Mesenchymal stem cell (in vitro differentiated cells and primary cell): ENCODE data around the gene ZG16.
"Not testable (repeated sequence)": the region's sequence is repeated elsewhere in the genome, so short reads cannot be mapped to it uniquely, and the experiment has no call there.

Source experiments
- DNase-seq: peaks from one replicate; pipeline ENCODE4 v3.0.0-alpha.2; 2013
- H2AFZ ChIP-seq: one replicate; pipeline ENCODE4 v1.6.1; 2013; ENCODE audit warnings: low read depth, mild to moderate bottlenecking, control low read depth, inconsistent platforms, low read length, moderate library complexity
- H2AK5ac ChIP-seq: 2 replicates; pipeline ENCODE4 v1.6.1; 2013; ENCODE audit warnings: low read length, moderate library complexity, mild to moderate bottlenecking, inconsistent platforms; ENCODE audit not compliant: severe bottlenecking
- H2BK120ac ChIP-seq: one replicate; pipeline ENCODE4 v1.6.1; 2013; ENCODE audit warnings: low read depth, mild to moderate bottlenecking, inconsistent platforms, low read length, moderate library complexity
- H2BK12ac ChIP-seq, 2 experiments: one replicate each; pipeline ENCODE4 v1.6.1; 2013; ENCODE audit warnings: inconsistent platforms in 2 of 2, low read length in 2 of 2, mild to moderate bottlenecking in 2 of 2, moderate library complexity in 2 of 2, control low read depth in 1 of 2
- H2BK15ac ChIP-seq: one replicate; pipeline ENCODE4 v1.6.1; 2013; ENCODE audit warnings: mild to moderate bottlenecking, low read depth, inconsistent platforms; ENCODE audit not compliant: poor library complexity, severe bottlenecking
- H2BK5ac ChIP-seq: 2 replicates; pipeline ENCODE4 v1.6.1; 2013; ENCODE audit warnings: low read depth, mild to moderate bottlenecking, low read length, control low read depth, inconsistent platforms; ENCODE audit not compliant: poor library complexity, severe bottlenecking
- H3K14ac ChIP-seq, 2 experiments: one replicate each; pipeline ENCODE4 v1.6.1; 2013; ENCODE audit warnings: inconsistent platforms in 2 of 2, low read length in 2 of 2, control low read depth in 1 of 2, mild to moderate bottlenecking in 1 of 2, moderate library complexity in 1 of 2
- H3K18ac ChIP-seq, 2 experiments: one replicate each; pipeline ENCODE4 v1.6.1; 2013; ENCODE audit warnings: inconsistent platforms in 2 of 2, low read length in 2 of 2, control low read depth in 1 of 2, low read depth in 1 of 2, mild to moderate bottlenecking in 1 of 2
- H3K23ac ChIP-seq, 2 experiments: one replicate each; pipeline ENCODE4 v1.6.1; 2013; ENCODE audit warnings: inconsistent platforms in 2 of 2, low read length in 2 of 2, mild to moderate bottlenecking in 2 of 2, moderate library complexity in 2 of 2, control low read depth in 1 of 2
- H3K27ac ChIP-seq: 2 replicates; pipeline ENCODE4 v1.5.1; 2013; ENCODE audit warnings: mild to moderate bottlenecking, moderate library complexity, low read length, control low read depth, inconsistent platforms; ENCODE audit not compliant: poor library complexity, severe bottlenecking
- H3K27me3 ChIP-seq, 2 experiments: 2 replicates each; pipeline versions ENCODE4 v1.6.1 to v1.7.0; 2013; ENCODE audit warnings: low read length in 2 of 2, mild to moderate bottlenecking in 2 of 2, moderate library complexity in 2 of 2, control low read depth in 1 of 2, inconsistent platforms in 1 of 2; ENCODE audit not compliant: control insufficient read depth in 1 of 2, insufficient read depth in 1 of 2
- H3K36me3 ChIP-seq, 2 experiments: 2 replicates each; pipeline versions ENCODE4 v1.6.1 to v1.7.0; 2013; ENCODE audit warnings: low read length in 2 of 2, control low read depth in 1 of 2, inconsistent platforms in 1 of 2, low read depth in 1 of 2, mild to moderate bottlenecking in 1 of 2; ENCODE audit not compliant: insufficient read depth in 2 of 2, control insufficient read depth in 1 of 2
- H3K4ac ChIP-seq, 2 experiments: one replicate each; pipeline ENCODE4 v1.6.1; 2013; ENCODE audit warnings: inconsistent platforms in 2 of 2, low read length in 2 of 2, mild to moderate bottlenecking in 2 of 2, moderate library complexity in 2 of 2, control low read depth in 1 of 2, low read depth in 1 of 2
- H3K4me1 ChIP-seq: 2 replicates; pipeline ENCODE4 v1.6.1; 2013; ENCODE audit warnings: low read depth, low read length, control low read depth; ENCODE audit not compliant: control insufficient read depth, insufficient read depth
- H3K4me2 ChIP-seq: 2 replicates; pipeline ENCODE4 v1.6.1; 2013; ENCODE audit warnings: low read length, mild to moderate bottlenecking, inconsistent platforms; ENCODE audit not compliant: poor library complexity, severe bottlenecking
- H3K4me3 ChIP-seq, 2 experiments: 2 replicates each; pipeline versions ENCODE4 v1.5.1 to v1.7.0; 2013; ENCODE audit warnings: low read length in 2 of 2, mild to moderate bottlenecking in 2 of 2, control low read depth in 1 of 2, low read depth in 1 of 2; ENCODE audit not compliant: insufficient read depth in 1 of 2
- H3K79me1 ChIP-seq: replicated peaks from 2 replicates; pipeline ENCODE4 v1.6.1; 2013; ENCODE audit warnings: mild to moderate bottlenecking, control low read depth, low read length, inconsistent platforms; ENCODE audit not compliant: poor library complexity, severe bottlenecking
- H3K9ac ChIP-seq: 2 replicates; pipeline ENCODE4 v1.7.0; 2013; ENCODE audit warnings: mild to moderate bottlenecking, low read length, moderate library complexity
- H3K9me3 ChIP-seq: 2 replicates; pipeline ENCODE4 v1.7.0; 2013; ENCODE audit warnings: mild to moderate bottlenecking, low read length; ENCODE audit not compliant: control insufficient read depth
- H4K8ac ChIP-seq: one replicate; pipeline ENCODE4 v1.6.1; 2013; ENCODE audit warnings: inconsistent platforms, mild to moderate bottlenecking, low read length, moderate library complexity
- H4K91ac ChIP-seq: one replicate; pipeline ENCODE4 v1.6.1; 2013; ENCODE audit warnings: mild to moderate bottlenecking, low read length, inconsistent platforms
- WGBS: methylation state at CpG from one replicate; pipeline ENCODE4 v1.1.7; 2013; ENCODE audit warnings: mixed read lengths; 5-methylcytosine and 5-hydroxymethylcytosine counted together

ZG16 gene

DNA sequence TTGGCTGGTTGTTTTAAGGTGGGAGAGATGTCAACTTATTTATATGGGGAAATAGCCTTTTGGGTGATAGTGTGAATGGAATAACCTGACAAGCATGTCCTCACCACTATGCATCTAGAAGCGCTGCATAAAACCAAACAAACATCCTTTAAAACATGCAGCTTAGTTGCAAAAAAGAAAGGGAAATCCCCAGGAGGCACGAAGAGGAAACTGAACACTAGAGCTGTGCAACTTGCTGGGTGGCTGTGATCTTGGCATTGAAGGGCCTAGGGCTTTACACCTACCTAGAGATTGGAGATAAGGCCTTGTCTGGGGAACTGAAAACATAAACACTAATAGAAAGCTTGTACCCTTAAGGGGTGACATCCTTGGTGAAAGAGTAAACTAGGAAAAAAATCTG lies 39.5 kb upstream of the ZG16 start:
- H4K8ac ChIP-seq = no peak overlapping the region
- H2BK5ac ChIP-seq = no peak overlapping the region
- H3K36me3 ChIP-seq = no peaks in the 10 kb centered on the region
- no peak for DNase-seq
- no peak overlapping the region for H3K4ac ChIP-seq
- no peak overlapping the region for H2AK5ac ChIP-seq
- no peak overlapping the region for H3K14ac ChIP-seq
- WGBS = 77% methylated on average over 2 of the region's 2 CpGs
- H3K27ac ChIP-seq = no peak overlapping the region
- no peak overlapping the region for H3K9ac ChIP-seq
- H4K91ac ChIP-seq = no peak overlapping the region
- H2BK120ac ChIP-seq = no peak overlapping the region
- peaks cover 5% of the 10 kb centered on the region for H3K9me3 ChIP-seq
- H2AFZ ChIP-seq = no peak overlapping the region
- no peak overlapping the region for H3K4me3 ChIP-seq
- H3K18ac ChIP-seq = no peak overlapping the region
- H3K4me2 ChIP-seq = no peak overlapping the region
- H2BK12ac ChIP-seq = no peak overlapping the region
- no peak overlapping the region for H2BK15ac ChIP-seq
- peaks cover 14 to 56% of the 10 kb centered on the region in 2 experiments for H3K27me3 ChIP-seq
- H3K79me1 ChIP-seq = no peaks in the 10 kb centered on the region
- no peaks in the 10 kb centered on the region for H3K4me1 ChIP-seq
- no peak overlapping the region for H3K23ac ChIP-seq

DNA sequence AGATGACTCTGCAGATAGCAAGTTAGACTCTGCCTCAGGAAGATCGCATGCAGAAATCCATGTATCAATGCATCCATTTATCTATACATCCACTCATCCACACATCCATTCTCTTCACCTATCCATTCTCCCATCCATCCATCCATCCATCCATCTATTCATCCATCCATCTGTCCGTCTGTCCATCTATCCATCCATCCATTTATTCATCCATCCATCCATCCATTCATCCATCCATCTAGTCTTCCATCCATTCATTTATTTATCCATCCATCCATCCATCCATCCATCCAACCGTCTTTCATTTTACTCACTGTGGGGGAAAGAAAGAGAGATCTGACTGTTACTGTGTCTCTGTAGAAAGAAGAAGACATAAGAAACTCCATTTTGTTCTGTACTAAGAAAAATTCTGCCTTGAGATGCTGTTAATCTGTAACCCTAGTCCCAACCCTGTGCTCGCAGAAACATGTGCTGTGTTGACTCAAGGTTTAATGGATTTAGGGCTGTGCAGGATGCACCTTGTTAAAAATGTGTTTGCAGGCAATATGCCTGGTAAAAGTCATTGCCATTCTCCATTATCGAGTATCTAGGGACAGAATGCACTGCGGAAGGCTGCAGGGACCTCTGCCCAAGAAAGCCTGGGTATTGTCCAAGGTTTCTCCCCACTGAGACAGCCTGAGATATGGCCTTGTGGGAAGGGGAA lies 38.0 kb upstream of the ZG16 start:
- H3K9me3 ChIP-seq, H3K4me3 ChIP-seq, H3K4ac ChIP-seq, H2AK5ac ChIP-seq, H2BK15ac ChIP-seq, H3K14ac ChIP-seq, DNase-seq, H3K36me3 ChIP-seq, H2BK120ac ChIP-seq, H2BK5ac ChIP-seq, H3K4me1 ChIP-seq, H3K23ac ChIP-seq, H2AFZ ChIP-seq, H4K8ac ChIP-seq, H2BK12ac ChIP-seq, H3K4me2 ChIP-seq, H3K9ac ChIP-seq, H4K91ac ChIP-seq, H3K18ac ChIP-seq, H3K79me1 ChIP-seq, H3K27ac ChIP-seq: not testable (repeated sequence)
- 79% methylated on average over 5 of the region's 6 CpGs for WGBS
- peaks cover 14 to 71% of the 10 kb centered on the region in 2 experiments for H3K27me3 ChIP-seq

GRCh38 chr16:29740630-29741015 lies 37.4 kb upstream of the ZG16 start:
- not testable (repeated sequence) for H3K9ac ChIP-seq, H4K91ac ChIP-seq, H3K23ac ChIP-seq, H2BK120ac ChIP-seq, H3K14ac ChIP-seq, H4K8ac ChIP-seq, H3K4ac ChIP-seq, H2BK15ac ChIP-seq, H2AFZ ChIP-seq, H3K79me1 ChIP-seq, H3K36me3 ChIP-seq, DNase-seq, H3K4me3 ChIP-seq, H2BK12ac ChIP-seq, H3K4me2 ChIP-seq, H3K4me1 ChIP-seq, H3K18ac ChIP-seq, H3K9me3 ChIP-seq, H2BK5ac ChIP-seq, H3K27ac ChIP-seq, H2AK5ac ChIP-seq
- WGBS = 49% methylated on average over 10 of the region's 11 CpGs
- H3K27me3 ChIP-seq = peaks cover 13 to 76% of the 10 kb centered on the region in 2 experiments

DNA sequence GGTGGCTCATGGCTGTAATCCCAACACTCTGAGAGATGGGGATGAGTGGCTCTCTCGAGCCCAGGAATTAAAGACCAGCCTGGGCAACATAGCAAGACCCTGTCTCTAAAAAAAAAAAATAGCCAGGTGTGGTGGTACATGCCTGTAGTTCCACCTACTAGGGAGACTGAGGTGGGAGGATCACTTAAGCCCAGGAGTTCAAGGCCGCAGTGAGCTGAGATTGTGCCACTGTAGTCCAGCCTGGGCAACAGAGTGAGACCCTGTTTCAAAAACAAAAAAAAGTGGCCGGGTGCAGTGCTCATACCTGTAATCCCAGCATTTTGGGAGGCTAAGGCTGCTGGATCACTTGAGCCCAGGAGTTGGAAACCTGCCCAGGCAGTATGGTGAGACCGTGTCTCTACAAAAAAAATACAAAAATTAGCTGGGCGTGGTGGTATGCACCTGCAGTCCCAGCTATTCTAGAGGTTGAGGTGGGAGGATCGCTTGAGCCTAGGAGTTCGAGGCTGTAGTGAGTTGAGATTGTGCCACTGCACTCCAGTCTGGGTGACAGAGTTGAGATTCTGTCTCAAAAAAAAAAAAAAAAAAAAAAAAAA lies 35.3 kb upstream of the ZG16 start:
- H2BK5ac ChIP-seq = no peak overlapping the region
- H3K4me2 ChIP-seq = no peak overlapping the region
- WGBS = 87% methylated on average over 6 of the region's 7 CpGs
- H3K18ac ChIP-seq = no peak overlapping the region
- H2BK12ac ChIP-seq = no peak overlapping the region
- no peak for DNase-seq
- H3K23ac ChIP-seq = no peak overlapping the region
- H2BK15ac ChIP-seq = no peak overlapping the region
- no peak overlapping the region for H2BK120ac ChIP-seq
- no peak overlapping the region for H2AK5ac ChIP-seq
- no peak overlapping the region for H3K14ac ChIP-seq
- no peak overlapping the region for H3K4me3 ChIP-seq
- H2AFZ ChIP-seq = no peak overlapping the region
- no peak overlapping the region for H3K27ac ChIP-seq
- H3K4me1 ChIP-seq = no peaks in the 10 kb centered on the region
- no peaks in the 10 kb centered on the region for H3K79me1 ChIP-seq
- peaks cover 5% of the 10 kb centered on the region for H3K9me3 ChIP-seq
- H4K8ac ChIP-seq = no peak overlapping the region
- no peak overlapping the region for H4K91ac ChIP-seq
- H3K27me3 ChIP-seq = peaks cover 4 to 69% of the 10 kb centered on the region in 2 experiments
- H3K9ac ChIP-seq = no peak overlapping the region
- H3K36me3 ChIP-seq = no peaks in the 10 kb centered on the region
- H3K4ac ChIP-seq = no peak overlapping the region
